ENCODE data around the gene TMEM37.

Gene TMEM37

DNA sequence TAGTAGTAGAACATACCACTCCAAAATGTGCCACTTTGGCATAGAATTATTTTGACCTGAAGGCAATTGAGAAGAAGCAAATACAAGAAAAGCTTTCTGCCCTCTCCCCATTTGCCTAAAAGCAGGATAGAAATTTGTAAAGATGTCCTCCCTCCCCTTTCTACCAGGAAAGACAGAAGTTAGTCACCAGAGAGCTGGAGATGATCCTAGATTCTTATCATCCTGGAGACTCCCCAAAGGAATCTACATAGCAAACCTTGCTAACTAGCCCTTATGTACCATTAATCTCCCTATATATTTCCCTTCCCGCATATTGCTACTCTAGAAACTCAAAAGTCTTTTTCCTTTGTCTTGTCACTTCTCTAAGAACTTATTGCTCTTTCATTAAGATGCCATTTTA, 12.6 kb upstream of the TMEM37 start:
- no peak for DNase-seq (ENCODE audit: low spot score)

DNA sequence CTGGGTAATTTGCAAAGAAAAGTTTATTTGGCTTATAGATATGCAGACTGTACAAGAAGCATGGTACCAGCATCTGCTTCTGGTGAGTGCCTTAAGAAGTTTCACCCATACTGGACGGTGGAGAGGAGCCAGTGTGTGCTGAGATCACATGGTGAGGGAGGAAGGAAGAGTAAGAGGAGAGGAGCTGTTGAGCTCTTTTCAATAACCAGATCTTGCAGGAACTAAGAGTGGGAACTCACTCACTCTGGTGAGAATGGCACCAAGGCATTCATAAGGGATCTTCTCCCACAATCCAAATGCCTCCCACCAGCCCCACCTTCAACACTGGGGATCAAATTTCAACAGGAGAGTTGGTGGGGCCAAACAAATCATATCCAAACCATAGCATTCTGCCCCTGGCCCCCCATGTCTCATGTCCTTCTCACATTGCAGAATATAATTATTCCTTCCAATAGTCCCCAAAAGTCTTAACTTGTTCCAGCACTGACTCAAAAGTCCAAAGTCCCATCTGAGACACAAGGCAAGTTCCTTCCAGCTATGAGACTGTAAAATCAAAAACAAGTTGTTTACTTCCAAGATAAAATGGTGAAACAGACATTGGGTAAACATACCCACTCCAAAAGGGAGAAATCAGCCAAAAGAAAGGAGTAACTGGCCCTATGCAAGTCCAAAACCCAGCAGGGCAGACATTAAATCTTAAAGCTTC, 11.7 kb upstream of the TMEM37 start:
- DNase-seq (ENCODE audit: low spot score), result no peak

DNA sequence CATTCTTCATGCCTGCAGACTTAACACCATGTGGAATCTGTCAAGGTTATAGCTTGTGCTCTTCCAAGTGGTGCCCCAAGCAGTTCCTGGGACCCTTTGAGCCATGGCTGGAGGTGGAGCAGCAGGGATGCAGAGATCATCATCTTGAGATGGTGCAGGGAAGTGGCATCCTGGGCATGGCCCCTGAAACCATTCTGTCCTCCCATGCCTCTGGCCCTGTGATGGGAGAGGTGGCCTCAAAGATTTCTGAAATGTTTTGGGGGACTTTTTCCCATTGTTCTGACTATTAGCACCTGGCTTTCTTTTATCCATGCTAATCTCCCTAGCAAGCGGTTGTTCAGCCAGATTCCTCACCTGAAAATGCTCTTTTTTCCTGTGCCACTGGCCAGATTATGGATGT, 10.3 kb upstream of the TMEM37 start:
- DNase-seq (ENCODE audit: low spot score), result no peak

DNA sequence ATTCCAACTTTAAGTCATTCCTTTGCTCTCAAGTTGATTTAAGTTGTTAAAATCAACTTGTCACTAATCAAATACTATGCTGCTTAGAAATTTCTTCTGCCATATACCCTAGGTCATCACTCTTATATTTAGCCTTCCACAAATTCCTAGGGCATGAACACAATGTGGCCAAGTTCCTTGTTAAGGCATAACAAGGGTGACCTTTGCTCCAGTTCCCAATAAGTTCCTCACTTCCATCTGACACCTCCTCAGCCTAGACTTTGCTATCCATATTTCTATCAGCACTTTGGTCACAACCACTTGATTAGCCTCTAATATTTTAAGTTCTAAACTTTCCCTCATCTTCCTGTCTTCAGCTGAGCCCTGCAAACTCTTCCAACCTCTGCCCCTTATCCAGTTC, 9.9 kb upstream of the TMEM37 start:
- DNase-seq (ENCODE audit: low spot score), result no peak

DNA sequence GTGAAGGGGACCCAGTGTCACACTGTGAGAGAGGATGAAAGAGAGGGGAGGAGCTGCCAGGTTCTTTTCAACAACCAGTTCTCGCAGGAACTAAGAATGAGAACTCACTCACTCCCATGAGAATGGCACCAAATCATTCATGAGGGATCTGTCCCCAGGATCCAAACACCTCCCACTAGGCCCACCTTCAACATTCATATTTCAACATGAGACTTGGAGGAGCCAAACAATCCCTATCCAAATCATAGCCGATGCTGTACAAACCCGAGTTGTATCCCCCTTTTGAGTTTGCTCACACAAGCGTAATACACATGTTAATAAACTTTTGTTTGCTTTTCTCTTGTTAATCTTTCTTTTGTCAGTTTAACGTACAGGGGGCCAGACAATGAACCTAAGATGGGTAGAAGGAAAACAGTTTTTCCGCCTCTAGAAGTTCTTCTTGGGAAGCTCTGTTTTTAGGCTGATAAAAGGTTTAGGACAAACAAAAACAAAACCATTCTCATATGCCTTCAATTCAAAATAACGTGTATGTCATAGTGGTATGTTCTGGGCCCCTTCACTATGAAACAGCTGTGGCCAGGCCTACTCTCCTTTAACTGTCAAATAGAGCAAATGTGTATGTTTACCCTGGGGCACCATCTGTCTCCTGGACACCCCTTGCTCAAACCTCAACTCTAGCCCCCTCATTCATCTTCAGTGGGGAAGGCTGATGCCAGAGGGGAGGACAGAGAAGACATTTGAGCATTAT, 9.1 kb upstream of the TMEM37 start:
- DNase-seq (ENCODE audit: low spot score), result no peak

DNA sequence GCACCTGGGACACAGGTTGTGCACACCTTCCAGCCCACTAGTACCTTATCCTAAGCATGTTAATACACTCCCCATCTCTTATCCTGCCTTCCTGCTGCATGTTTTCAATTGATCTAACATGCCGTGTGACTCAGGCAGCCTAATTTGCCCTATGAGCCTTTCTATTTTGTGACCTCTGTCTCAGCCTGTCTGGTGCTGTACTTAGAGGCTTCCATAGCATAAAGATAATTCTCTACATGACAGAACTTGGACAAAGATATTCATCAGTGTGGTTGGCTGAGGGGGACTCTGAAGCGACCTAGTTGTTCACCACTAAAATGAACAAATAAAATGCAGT, 8.6 kb upstream of the TMEM37 start:
- DNase-seq (ENCODE audit: low spot score), result no peak

DNA sequence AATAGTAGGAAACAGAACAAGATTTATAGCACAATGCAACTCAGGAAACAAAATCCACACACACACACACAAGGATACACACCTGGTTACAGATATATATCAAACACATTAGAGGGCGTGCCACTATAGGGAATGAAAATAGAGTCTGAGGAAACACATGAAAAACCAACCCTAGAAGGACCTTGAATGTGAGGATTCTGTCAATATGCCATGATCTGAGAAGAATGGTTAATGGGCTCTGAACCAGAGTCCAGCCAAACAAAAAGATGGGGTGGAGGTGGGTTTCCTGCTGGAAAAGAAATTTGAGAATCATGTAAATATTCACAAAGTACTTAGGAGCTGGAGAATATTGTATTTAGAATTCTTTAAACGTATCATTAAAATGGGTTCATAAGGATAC, 7.8 kb upstream of the TMEM37 start:
- DNase-seq (ENCODE audit: low spot score), result no peak

DNA sequence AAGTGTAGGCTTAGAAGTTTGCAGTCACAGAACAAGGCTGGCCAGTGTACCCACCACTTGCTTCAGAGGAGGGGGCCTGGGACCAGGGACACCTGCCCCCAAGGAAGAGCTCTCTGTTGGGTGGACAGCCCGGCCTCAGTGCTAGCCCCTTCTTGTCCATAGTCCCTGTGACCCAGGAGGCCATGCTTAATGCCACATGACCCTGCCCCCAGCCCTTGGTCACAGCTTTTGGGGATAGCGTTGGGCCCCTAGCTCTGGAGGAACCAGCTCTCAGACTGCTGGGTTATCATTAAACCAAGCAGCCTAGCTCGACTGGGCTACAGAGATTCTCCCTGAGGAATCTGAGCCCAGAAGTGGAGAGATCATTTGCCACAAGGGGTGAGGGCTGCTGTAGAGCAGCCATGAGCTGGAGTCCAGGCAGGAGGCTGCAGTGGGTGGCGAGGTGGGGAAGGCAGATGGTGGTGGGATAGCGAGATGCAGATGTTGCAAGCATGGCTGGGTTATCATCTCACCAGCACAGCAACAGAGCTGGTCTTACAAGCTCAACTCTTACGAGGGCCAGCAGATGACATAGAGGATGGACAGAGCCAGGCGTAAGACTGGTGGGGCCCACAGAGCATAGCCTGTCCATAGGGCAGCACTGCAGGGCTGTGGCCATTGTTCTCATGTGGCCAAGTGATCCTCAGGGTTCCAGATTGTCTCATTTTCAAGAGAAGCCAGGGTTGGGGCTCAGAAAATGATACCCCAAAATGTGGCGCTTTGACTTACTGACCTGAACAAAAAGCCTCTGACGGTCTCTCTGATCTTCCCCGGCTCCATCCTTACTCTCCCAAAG, 7.2 kb upstream of the TMEM37 start:
- no peak for DNase-seq (ENCODE audit: low spot score)

DNA sequence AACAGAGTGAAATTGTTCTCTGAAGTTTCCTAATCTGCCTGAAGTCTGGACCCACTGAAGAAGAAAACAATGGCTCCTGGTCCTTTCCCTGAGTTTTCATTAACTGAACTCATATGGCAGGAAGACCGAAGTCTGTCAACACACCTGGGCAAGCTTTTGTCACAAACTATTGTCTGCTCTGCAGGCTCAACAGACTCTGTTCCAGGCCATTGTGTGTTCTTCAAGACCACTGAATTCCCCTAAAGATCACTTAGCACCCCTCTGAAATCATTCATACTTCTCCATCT, 6.6 kb upstream of the TMEM37 start:
- DNase-seq (ENCODE audit: low spot score), result no peak

DNA sequence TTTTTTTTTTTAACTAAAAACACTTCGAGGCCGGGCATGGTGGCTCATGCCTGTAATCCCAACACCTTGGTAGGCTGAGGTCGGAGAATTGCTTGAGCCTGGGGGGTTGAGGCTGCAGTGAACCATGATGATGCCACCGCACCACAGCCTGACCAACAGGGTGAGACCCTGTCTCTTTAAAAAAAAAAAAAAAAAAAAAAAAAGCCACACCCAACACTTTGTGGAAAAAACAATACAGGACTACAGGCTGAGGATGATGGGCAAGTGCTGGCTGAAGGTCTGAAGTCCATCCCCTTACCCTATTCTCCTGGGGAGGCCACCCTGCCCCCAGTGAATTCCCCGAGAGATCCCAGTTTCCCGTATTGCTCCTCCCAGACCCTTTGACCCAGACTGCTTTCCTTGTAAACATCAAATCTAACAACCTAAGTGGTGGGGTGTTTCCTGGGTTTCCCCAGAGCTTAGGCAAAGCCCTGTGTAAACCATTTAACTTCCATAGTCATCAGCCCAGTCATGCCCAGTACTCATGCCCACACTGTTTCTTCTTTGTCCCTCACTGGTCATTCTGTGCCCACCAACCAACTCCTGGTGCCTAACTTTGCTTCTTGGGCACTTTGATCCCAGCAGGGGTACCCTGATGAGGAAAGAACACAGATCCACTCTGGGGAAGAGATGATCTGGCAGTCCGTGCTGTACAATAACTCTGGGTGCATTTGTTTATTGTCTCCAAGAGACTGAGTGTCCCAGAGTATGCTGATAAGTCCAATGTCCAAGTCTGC, 5.8 kb upstream of the TMEM37 start:
- no peak for DNase-seq (ENCODE audit: low spot score)

DNA sequence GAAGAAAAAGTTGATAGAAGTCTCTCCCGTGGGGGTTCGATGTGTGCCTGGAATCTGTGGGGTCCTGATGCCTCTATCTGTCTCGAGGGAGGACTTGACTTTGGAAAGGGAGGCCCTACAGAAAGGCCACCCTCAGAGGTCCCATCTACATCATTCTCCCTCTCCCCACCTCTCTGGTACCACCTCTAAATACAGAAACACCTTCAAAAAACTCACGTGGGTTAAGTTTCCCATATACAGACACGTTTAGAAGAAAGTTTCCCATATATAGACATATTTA, 5.3 kb upstream of the TMEM37 start:
- no peak for DNase-seq (ENCODE audit: low spot score)

DNA sequence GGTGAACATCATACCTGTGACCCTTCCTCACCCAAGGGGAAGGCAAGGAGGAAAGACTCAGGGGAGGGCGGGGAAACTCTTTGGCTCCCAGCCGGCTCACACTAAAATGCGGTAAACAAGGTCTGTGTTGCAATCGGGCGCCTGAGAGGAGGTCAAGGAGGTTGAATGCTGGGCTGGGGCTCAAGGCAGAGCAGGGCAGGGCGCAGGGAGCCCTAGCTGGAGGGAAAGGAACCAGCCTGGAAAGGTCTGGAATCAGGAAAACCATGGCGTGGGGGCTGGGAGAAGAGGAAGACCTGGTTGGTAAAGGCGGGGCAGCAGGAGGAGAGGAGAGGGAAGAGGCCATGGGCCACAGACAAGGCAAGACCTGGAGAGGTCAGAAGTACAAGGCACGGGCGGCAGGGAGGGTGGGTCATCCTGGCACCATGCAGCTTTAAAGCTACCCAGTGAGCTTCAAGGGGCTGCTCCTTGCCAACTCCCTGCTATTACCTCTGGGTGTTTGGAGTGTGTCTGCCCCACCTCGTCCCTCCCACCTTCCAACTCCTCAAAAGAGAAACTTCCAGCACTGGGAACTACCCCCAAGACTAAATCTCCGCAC, 4.8 kb upstream of the TMEM37 start:
- DNase-seq (ENCODE audit: low spot score), result no peak

DNA sequence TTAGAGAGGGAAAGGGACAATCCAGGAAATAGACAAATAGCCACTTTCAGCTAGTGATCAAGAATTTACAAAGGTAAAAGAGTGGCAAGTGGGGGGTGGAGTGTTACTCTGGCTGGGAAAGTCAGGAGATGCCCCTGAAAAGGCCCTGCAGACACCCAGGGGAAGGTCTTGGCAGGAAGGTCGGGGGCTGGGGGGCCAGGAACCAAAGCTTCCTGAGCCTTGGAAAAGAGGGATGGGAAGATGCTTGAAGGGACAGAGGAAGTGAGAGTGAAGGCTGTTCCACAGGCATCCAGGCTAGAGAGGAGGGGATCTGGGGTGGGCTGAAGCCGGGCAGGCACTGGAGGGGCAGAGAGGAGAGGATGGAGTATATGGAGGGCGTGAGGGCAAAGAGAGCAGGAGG, 3.9 kb upstream of the TMEM37 start:
- no peak for DNase-seq (ENCODE audit: low spot score)

DNA sequence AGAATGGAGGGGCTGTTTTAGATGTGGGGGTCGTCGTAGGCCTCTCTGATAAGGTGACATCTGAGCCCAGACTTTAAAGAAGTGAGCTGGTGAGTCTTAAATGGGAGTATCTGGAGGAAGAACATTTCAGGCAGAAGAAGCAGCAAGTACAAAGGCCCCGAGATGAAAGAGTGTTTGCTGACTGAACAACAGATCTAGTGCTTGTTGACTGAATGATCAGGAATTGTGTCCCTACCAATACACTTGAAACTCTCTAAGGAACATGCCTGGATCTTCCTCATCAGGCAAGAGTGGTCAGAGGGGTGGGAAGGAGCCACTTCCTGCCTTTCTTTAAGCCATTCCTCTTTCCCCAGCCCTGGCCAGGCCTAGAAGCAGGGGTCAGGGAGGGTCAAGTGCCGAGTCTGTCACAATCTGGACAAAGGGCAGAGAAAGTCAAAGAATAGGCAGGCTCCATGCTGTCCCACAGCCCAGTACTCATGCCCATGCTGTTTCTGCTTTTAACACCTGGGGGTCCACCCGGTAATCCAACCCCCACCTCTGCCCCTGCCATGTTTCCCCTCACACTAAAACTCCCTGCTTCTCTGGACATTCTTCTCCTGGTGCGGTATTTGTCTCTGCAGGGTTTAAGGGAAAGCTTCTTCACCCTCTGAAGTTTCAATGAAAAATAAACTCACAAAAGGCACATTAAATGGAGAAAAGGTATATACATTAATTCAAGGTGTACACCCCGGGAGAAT, 3.0 kb upstream of the TMEM37 start:
- DNase-seq (ENCODE audit: low spot score), result no peak

DNA sequence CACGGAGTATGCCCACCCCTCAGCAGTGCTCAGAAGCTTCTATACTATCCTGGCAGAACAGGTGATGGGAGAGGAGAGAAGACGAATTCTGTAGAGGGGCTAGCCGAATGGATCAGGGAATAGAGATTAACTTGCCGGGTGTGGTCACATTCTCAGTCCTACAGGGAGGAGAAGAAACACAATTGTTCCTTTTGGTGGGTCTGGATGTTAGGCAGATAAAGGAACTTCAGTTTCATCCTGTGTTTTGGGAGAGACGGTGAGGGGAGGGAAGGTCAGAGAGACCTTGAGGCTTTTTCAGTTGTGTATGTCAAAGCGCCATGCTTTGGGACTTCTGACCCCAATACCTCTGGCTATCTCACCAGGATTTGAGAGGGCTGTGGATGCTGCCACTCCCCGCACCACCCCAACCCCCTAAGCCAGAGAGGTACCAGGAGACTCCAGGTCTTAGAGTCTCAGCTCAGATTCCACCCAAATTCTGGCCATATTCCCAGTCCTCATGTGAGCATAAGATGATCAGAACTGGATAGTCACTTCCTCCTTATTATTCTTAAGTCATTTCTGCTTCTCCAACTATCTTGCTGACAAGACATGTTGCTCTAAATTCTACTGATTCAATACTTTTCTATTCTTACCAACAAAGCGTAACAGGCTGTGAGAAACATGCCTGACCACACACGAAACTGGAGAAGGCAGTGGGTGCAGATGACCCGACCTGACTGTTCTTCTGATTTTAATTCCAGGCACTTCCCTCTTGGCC, 2.3 kb upstream of the TMEM37 start:
- no peak for DNase-seq (ENCODE audit: low spot score)

DNA sequence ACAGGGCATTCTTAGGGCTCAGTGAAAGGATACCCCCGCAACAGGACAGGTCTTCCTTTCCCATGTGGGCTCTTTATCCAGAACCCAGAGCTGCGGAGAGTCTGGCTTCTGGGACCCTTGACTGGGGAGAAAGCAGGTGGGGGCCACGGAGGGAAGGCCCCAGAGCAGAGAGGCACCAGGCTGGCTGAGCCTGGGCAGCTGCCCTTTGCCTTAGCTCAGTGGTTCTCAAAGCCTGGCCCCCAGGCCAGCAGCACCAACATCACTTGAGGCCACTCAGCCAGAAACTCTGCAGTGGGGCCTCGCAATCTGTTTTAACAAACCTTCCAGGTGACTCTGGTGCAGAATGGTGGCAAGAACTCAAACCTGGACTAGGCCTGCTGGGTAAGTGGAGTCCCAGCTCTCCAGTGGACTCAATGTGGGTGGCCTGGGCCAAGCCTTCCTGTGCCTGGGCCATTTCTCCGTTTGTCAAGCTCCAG, 1.6 kb upstream of the TMEM37 start:
- DNase-seq (ENCODE audit: low spot score), result no peak

DNA sequence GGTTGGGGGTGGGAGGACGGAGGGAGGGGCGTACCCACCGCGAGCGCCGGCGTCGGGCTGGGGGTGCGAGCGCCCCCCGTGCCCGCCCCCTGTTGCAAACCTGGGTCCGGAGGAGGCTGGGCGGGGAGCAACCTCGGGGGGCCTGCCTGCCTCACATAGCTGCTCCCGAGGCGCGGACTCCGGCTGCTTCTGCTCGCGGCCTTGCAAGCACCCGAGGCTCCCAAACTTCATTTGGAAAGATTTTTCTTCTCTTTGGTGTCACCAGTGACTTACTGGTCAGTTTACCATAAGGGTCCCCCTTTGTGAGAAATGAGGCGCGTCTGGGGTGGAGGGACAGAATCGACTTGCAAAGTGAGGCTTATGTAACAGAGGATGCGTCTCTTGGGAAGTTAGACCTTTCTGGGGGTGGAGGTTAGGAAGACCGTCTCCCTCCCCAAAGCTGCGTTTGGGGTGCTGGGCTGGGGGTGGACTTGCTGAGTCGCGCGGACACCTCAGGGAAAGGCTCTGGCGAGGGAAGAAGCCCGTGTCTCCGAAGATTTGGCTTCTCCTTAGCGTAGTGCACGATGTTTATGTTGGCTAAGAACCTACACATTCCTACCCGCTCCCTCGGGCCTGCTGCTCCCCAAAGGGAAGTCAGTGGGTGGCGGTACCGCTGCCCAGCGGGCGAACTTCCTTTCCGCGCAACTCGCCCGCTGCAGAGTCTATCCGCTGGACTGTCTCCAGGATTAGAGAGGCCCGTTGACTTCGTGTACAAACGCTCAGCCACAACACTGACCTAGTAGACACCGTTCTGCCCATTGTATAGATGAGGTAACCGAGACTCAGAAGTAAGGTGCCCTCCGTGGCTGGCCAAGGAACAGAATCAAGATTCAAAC, 559 bp downstream of the TMEM37 start:
- no peak for DNase-seq (ENCODE audit: low spot score)

DNA sequence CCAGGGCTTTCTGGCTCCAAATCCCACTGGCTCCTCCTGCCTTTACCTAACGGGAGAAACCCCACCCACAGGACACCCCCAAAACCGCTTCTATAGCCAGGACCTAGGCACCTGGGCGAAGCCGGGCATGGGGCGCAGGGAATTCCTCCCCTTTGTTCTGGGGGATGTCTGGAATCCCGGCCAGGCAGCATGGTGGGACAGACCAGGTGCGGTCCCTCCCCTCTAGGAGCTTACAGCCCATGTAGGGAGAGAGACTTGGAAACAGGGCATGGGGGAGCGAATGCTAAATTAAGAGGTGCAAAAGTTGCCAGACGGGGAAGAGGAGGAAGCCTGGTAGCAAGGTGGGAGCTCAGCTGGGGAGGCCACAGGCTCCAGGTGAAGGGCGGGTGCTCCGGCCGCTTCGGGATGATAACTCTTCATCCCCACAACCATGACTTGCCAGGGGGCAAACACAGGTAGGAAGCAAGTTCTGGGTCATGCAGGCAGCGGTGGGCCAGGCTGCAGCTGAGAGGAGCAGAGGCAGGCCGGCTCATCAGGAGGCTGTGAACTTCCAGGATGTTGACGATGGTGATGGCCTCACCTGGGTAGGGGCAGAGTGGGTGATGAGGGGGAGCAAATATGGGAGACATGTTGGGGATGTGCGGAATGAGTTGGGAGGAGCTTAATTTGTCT, 1.3 kb downstream of the TMEM37 start:
- no peak for DNase-seq (ENCODE audit: low spot score)

DNA sequence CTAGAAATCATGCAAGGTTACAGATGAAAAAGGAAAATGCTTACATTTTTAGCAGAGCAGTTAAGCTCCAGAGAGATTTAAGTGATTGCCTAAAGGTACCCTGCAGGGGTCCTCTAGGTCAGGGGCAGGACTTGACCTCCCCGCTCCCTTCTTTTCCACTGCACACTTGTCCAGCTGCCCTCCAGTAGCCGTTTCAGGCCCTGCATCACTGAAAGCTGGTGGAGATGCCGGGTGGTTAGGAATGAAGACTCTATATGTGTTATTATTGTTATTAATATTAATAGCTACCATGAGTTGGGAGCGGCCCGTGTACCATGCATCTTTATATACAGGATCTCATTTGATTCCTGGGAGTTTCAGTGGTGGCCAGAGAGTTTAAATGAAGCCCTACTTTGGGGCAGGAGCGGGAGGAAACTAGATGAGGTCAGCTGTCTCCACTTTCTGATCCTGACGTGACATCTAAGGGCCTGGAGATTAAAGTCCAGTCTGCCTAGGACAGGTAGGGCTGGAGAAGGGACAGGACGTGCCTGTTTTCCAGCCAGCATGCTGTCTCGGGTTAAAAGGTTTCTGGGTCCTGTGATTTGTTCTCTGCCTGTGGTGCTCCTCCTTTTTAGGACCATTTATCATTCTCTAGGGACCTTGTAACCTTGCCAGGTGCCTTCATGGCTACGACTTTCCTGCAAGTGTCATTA, 2.1 kb downstream of the TMEM37 start:
- DNase-seq (ENCODE audit: low spot score), result no peak

Measured in COLO829 (cell line).